Neuronal stem cell (in vitro differentiated cells): ENCODE results near the gene RIMS4.

Experiments
- DNase-seq: peaks from one replicate; pipeline ENCODE4 v3.0.0-alpha.2; 2013; ENCODE audit warnings: low spot score
- H2AFZ ChIP-seq: one replicate; pipeline ENCODE4 v1.6.1; 2013; ENCODE audit warnings: mild to moderate bottlenecking, low read length, inconsistent platforms
- H2AK5ac ChIP-seq: 2 replicates; pipeline ENCODE4 v1.6.1; 2013; ENCODE audit warnings: low read depth, mild to moderate bottlenecking, inconsistent platforms, low read length, moderate library complexity, mixed read lengths
- H2BK120ac ChIP-seq: 2 replicates; pipeline ENCODE4 v1.6.1; 2013; ENCODE audit warnings: low read depth, mild to moderate bottlenecking, inconsistent platforms, low read length, moderate library complexity, mixed read lengths
- H2BK12ac ChIP-seq: one replicate; pipeline ENCODE4 v1.6.1; 2013; ENCODE audit warnings: low read length, inconsistent platforms
- H2BK15ac ChIP-seq: 2 replicates; pipeline ENCODE4 v1.6.1; 2013; ENCODE audit warnings: mild to moderate bottlenecking, low read length, inconsistent platforms, mixed read lengths
- H2BK5ac ChIP-seq: one replicate; pipeline ENCODE4 v1.6.1; 2013; ENCODE audit warnings: inconsistent platforms, mild to moderate bottlenecking, low read length, moderate library complexity
- H3K14ac ChIP-seq: one replicate; pipeline ENCODE4 v1.6.1; 2013; ENCODE audit warnings: low read length, inconsistent platforms
- H3K18ac ChIP-seq: 2 replicates; pipeline ENCODE4 v1.6.1; 2013; ENCODE audit warnings: low read length, inconsistent platforms
- H3K23ac ChIP-seq: 2 replicates; pipeline ENCODE4 v1.6.1; 2013; ENCODE audit warnings: low read depth, mild to moderate bottlenecking, mixed read lengths, low read length, inconsistent platforms; ENCODE audit not compliant: poor library complexity
- H3K27ac ChIP-seq: replicated peaks from 3 replicates; pipeline ENCODE4 v1.5.1; 2013; ENCODE audit warnings: low read length, inconsistent platforms
- H3K27me3 ChIP-seq, 3 experiments: 2 replicates each; pipeline ENCODE4 v1.6.1; 2013; ENCODE audit warnings: low read length in 3 of 3, mild to moderate bottlenecking in 2 of 3, inconsistent platforms in 1 of 3, low read depth in 1 of 3, mixed read lengths in 1 of 3, moderate library complexity in 1 of 3; ENCODE audit not compliant: control insufficient read depth in 3 of 3, insufficient read depth in 3 of 3
- H3K36me3 ChIP-seq, 2 donors: replicated peaks in 1 of 2; 2 replicates each; pipeline ENCODE4 v1.6.1; 2013; ENCODE audit warnings: low read length in 2 of 2; ENCODE audit not compliant: control insufficient read depth in 2 of 2, insufficient read depth in 2 of 2
- H3K4ac ChIP-seq: 2 replicates; pipeline ENCODE4 v1.6.1; 2013; ENCODE audit warnings: inconsistent platforms, mild to moderate bottlenecking, low read length, moderate library complexity
- H3K4me1 ChIP-seq, 2 donors: 1 replicate in 1 of 2; 2 replicates in 1 of 2; pipeline ENCODE4 v1.6.1; 2013; ENCODE audit warnings: low read length in 2 of 2, low read depth in 1 of 2; ENCODE audit not compliant: control insufficient read depth in 2 of 2, insufficient read depth in 1 of 2
- H3K4me2 ChIP-seq: one replicate; pipeline ENCODE4 v1.6.1; 2013; ENCODE audit warnings: mild to moderate bottlenecking, low read length, inconsistent platforms; ENCODE audit not compliant: insufficient read depth, poor library complexity, severe bottlenecking
- H3K4me3 ChIP-seq, 2 donors: 2 replicates each; pipeline ENCODE4 v1.5.1; 2013; ENCODE audit warnings: low read length in 2 of 2, mild to moderate bottlenecking in 2 of 2, inconsistent platforms in 1 of 2, moderate library complexity in 1 of 2
- H3K79me1 ChIP-seq: one replicate; pipeline ENCODE4 v1.6.1; 2013; ENCODE audit warnings: low read depth, mild to moderate bottlenecking, inconsistent platforms, low read length, moderate library complexity
- H3K9ac ChIP-seq: one replicate; pipeline ENCODE4 v1.6.1; 2013; ENCODE audit warnings: mild to moderate bottlenecking, low read depth, low read length, inconsistent platforms; ENCODE audit not compliant: poor library complexity
- H3K9me3 ChIP-seq, 2 donors: replicated peaks in 1 of 2; 2 replicates each; pipeline versions ENCODE3 to v1.6.1; 2013; ENCODE audit warnings: low read length in 2 of 2, mild to moderate bottlenecking in 2 of 2, inconsistent platforms in 1 of 2, low read depth in 1 of 2, mixed read lengths in 1 of 2, moderate library complexity in 1 of 2; ENCODE audit not compliant: control insufficient read depth in 2 of 2, insufficient read depth in 1 of 2
- H4K8ac ChIP-seq: one replicate; pipeline ENCODE4 v1.6.1; 2013; ENCODE audit warnings: low read depth, mild to moderate bottlenecking, inconsistent platforms, low read length, moderate library complexity
- H4K91ac ChIP-seq: one replicate; pipeline ENCODE4 v1.6.1; 2013; ENCODE audit warnings: low read length, low read depth, mild to moderate bottlenecking, inconsistent platforms; ENCODE audit not compliant: poor library complexity
- WGBS, 2 donors: extraction: QIAGEN DNeasy Blood & Tissue Kit; methylation state at CpG; one replicate each; pipeline ENCODE4 v1.1.7; 2013; ENCODE audit warnings: missing lambda C conversion rate in 2 of 2, mixed read lengths in 1 of 2; ENCODE audit not compliant: insufficient read length in 2 of 2, insufficient replicate concordance in 1 of 2; ENCODE audit errors: extremely low coverage in 2 of 2; 5-methylcytosine and 5-hydroxymethylcytosine counted together

Gene RIMS4

DNA sequence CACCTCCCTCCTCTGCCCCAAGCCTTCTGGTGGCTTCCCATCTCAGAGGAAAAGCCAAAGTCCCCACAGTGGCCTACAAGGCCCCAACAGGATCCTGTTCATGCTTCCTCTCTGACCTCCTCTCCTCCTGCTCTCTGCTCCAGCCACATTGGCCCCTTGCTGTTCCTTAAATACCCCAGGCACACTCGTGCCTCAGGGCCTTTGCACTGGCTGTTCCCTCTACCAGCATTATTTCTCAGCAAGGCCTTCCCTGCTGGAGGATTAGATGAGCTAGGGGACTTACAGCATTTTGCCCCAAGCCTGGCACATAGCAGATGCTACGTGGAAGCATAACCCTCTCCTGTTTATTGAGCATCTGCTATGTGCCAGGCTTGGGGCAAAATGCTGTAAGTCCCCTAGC, 87.4 kb downstream of the RIMS4 start:
- H3K4me2 ChIP-seq, result no peak overlapping the region
- H3K23ac ChIP-seq, result no peak overlapping the region
- no peak overlapping the region for H4K8ac ChIP-seq
- H2BK120ac ChIP-seq, result no peak overlapping the region
- H4K91ac ChIP-seq, result no peak overlapping the region
- peaks cover 0 to 2% of the 10 kb centered on the region in 2 donors for H3K4me1 ChIP-seq
- no peaks in the 10 kb centered on the region for H3K9me3 ChIP-seq
- no peaks in the 10 kb centered on the region for H3K36me3 ChIP-seq
- H3K27ac ChIP-seq, result no peak overlapping the region
- no peaks in the 10 kb centered on the region for H3K79me1 ChIP-seq
- H3K4ac ChIP-seq, result no peak overlapping the region
- no peak overlapping the region for H3K18ac ChIP-seq
- H2BK5ac ChIP-seq, result no peak overlapping the region
- H3K27me3 ChIP-seq, result peaks cover 0 to 8% (median 0%) of the 10 kb centered on the region in 3 experiments
- H3K9ac ChIP-seq, result no peak overlapping the region
- no peak overlapping the region for H2AK5ac ChIP-seq
- DNase-seq, result no peak
- no CpG with 5 or more reads among the region's 2 CpGs for WGBS, 2 donors
- H3K14ac ChIP-seq, result no peak overlapping the region
- no peak overlapping the region for H2BK12ac ChIP-seq
- no peak overlapping the region for H2AFZ ChIP-seq
- H3K4me3 ChIP-seq, result no peak overlapping the region
- H2BK15ac ChIP-seq, result no peak overlapping the region

DNA sequence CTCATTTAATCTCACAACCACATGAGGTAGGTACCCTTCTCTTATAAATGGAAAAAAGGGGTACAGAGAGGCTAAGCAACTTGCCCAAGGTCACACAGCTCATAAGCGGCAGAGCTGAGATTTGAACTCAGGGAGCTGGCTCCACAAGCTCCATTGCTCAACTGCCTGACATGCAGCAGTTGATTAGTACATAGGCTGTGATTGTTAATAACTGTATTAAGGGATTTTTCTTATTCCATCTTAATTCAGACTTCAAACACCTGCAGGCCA, 88.6 kb downstream of the RIMS4 start:
- Histone ChIP-seq H3K18ac (no peak overlapping the region), H2BK120ac (no peak overlapping the region), H2BK15ac (no peak overlapping the region), H2BK5ac (no peak overlapping the region), H4K8ac (no peak overlapping the region), H3K36me3 (no peaks in the 10 kb centered on the region), H4K91ac (no peak overlapping the region), H3K14ac (no peak overlapping the region), H3K4me3 (no peak overlapping the region), H3K23ac (no peak overlapping the region), H3K27me3 (peaks cover 0 to 8% (median 0%) of the 10 kb centered on the region in 3 experiments), H2AFZ (no peak overlapping the region), H3K4ac (no peak overlapping the region), H3K9ac (no peak overlapping the region), H3K27ac (no peak overlapping the region), H3K79me1 (no peaks in the 10 kb centered on the region), H3K9me3 (no peaks in the 10 kb centered on the region), H2AK5ac (no peak overlapping the region), H2BK12ac (no peak overlapping the region), H3K4me1 (peaks cover 0 to 4% of the 10 kb centered on the region in 2 donors), H3K4me2 (no peak overlapping the region)
- no peak for DNase-seq
- WGBS, 2 donors, result no CpG with 5 or more reads among the region's 1 CpG

DNA sequence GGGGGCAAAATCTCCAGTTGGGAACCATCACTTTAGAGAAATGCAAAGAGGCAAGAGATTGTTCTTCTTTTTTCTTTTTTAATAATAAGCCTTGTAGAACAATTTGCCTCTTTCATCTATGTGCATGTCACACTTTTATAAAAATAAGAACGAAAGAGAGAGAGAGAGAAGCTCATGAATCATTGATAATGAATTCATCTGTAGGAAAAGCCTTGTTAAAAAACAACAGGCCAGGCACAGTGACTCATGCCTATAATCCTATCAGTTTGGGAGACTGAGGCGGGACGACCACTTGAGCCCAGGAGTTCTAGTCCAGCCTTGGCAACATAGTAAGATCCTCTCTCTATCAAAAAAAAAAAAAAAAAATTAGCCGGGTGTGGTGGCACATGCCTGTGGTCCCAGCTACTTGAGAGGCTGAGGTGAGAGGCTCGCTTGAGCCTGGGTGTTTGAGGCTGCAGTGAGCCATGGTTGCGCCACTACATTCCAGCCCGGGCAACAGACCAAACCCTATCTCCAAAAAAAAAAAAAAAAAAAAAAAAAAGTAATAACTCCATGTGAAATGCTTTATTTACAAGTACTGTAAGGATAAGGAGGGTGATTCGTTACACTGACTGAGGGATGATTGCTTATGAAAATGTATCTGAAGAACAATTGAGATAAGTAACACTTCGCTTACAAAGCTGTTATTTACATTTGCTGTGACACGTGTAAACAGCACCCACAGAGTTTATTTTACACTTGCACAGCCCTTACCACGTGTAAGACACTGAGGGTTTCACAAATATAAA, 89.2 kb downstream of the RIMS4 start:
- Histone ChIP-seq H3K4me3 (no peak overlapping the region), H3K27ac (no peak overlapping the region), H4K91ac (no peak overlapping the region), H3K23ac (no peak overlapping the region), H3K18ac (no peak overlapping the region), H2AFZ (no peak overlapping the region), H3K9ac (no peak overlapping the region), H3K9me3 (no peaks in the 10 kb centered on the region), H4K8ac (no peak overlapping the region), H3K14ac (no peak overlapping the region), H3K36me3 (no peaks in the 10 kb centered on the region), H2BK5ac (no peak overlapping the region), H2BK15ac (no peak overlapping the region), H3K4ac (no peak overlapping the region), H2BK12ac (no peak overlapping the region), H3K27me3 (peaks cover 0 to 8% (median 0%) of the 10 kb centered on the region in 3 experiments), H3K4me1 (peaks cover 0 to 4% of the 10 kb centered on the region in 2 donors), H2BK120ac (no peak overlapping the region), H3K4me2 (no peak overlapping the region), H3K79me1 (no peaks in the 10 kb centered on the region), H2AK5ac (no peak overlapping the region)
- WGBS, 2 donors, result no CpG with 5 or more reads among the region's 11 CpGs
- DNase-seq, result no peak

DNA sequence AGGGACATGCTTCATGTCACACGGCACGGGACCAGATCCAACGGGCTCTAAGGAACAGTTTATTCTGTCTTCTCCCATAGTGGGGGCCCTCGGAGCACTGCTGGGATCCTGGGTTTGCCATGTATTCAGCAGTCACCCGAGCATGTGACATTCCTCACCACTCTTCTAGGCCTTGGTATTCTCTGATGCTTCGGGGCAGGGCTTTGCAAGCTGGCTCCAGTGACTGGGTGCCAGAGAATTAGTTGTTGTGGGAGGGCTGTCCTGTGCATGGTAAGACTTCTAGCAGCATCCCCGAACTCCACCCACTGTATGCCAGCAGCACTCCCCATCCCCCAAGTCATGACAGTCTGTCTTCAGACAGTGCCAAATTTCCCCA, 89.7 kb downstream of the RIMS4 start:
- peaks cover 0 to 4% of the 10 kb centered on the region in 2 donors for H3K4me1 ChIP-seq
- H2BK12ac ChIP-seq, result no peak overlapping the region
- no peak overlapping the region for H2AFZ ChIP-seq
- DNase-seq, result no peak
- H4K8ac ChIP-seq, result no peak overlapping the region
- H3K4ac ChIP-seq, result peak overlapping the region; percentile 40
- H3K18ac ChIP-seq, result no peak overlapping the region
- no peaks in the 10 kb centered on the region for H3K79me1 ChIP-seq
- no peak overlapping the region for H2BK15ac ChIP-seq
- WGBS, 2 donors, result no CpG with 5 or more reads among the region's 7 CpGs
- no peak overlapping the region for H2AK5ac ChIP-seq
- H2BK5ac ChIP-seq, result no peak overlapping the region
- no peaks in the 10 kb centered on the region for H3K9me3 ChIP-seq
- H3K23ac ChIP-seq, result no peak overlapping the region
- H3K9ac ChIP-seq, result no peak overlapping the region
- H3K27ac ChIP-seq, result no peak overlapping the region
- H4K91ac ChIP-seq, result no peak overlapping the region
- H3K27me3 ChIP-seq, result peaks cover 0 to 8% (median 0%) of the 10 kb centered on the region in 3 experiments
- no peaks in the 10 kb centered on the region for H3K36me3 ChIP-seq
- no peak overlapping the region for H3K4me2 ChIP-seq
- no peak overlapping the region for H2BK120ac ChIP-seq
- no peak overlapping the region for H3K4me3 ChIP-seq
- no peak overlapping the region for H3K14ac ChIP-seq
